HL-60 (cell line): ENCODE measurements around the gene PARP12.

Experiments
- DNase-seq, 2 experiments: peaks; one replicate each; pipeline ENCODE4 v3.0.0-alpha.2; 2010 to 2020; ENCODE audit warnings: low read depth in 1 of 2, low spot score in 1 of 2
- H3K27ac ChIP-seq: fragments of 250-450 bp; sonication (Bioruptor Pico); replicated peaks from 2 replicates; pipeline ENCODE4 v1.5.1; 2020; ENCODE audit warnings: mild to moderate bottlenecking, moderate library complexity
- H3K27me3 ChIP-seq: fragments of 250-450 bp; sonication (Bioruptor Pico); 2 replicates; pipeline ENCODE4 v1.5.1; 2021; ENCODE audit warnings: mild to moderate bottlenecking, moderate library complexity; ENCODE audit not compliant: insufficient read depth, poor library complexity, severe bottlenecking
- H3K4me3 ChIP-seq: replicated peaks from 2 replicates; pipeline ENCODE4 v1.5.1; 2011; ENCODE audit warnings: mild to moderate bottlenecking, control low read depth, low read length; ENCODE audit not compliant: insufficient read depth
- GABPA ChIP-seq: IDR thresholded peaks from 2 replicates; pipeline ENCODE4 v1.6.1; 2012; ENCODE audit warnings: low read depth
- POLR2AphosphoS5 ChIP-seq: IDR thresholded peaks from 2 replicates; pipeline ENCODE4 v1.6.1; 2012; ENCODE audit warnings: low read depth
- SPI1 ChIP-seq: IDR thresholded peaks from 2 replicates; pipeline ENCODE4 v1.6.1; 2012; ENCODE audit warnings: low read depth, mild to moderate bottlenecking, borderline replicate concordance
- TF ChIP-seq, protein P1 (sequence below): IDR thresholded peaks from one replicate; pipeline ENCODE4 v1.5.1; 2011; ENCODE audit warnings: low read length, control low read depth, inconsistent platforms; ENCODE audit not compliant: insufficient read depth
- TF ChIP-seq, protein P2 (sequence below): IDR thresholded peaks from 2 replicates; pipeline ENCODE4 v1.6.1; 2012; ENCODE audit warnings: low read depth; ENCODE audit not compliant: insufficient replicate concordance

PARP12 gene

GRCh38 chr7:139991269-139991666 is 71.5 kb downstream of the PARP12 start:
- Histone ChIP-seq H3K27ac (no peak overlapping the region), H3K27me3 (no peaks in the 10 kb centered on the region), H3K4me3 (no peak overlapping the region)
- TF ChIP-seq, protein P1, sequence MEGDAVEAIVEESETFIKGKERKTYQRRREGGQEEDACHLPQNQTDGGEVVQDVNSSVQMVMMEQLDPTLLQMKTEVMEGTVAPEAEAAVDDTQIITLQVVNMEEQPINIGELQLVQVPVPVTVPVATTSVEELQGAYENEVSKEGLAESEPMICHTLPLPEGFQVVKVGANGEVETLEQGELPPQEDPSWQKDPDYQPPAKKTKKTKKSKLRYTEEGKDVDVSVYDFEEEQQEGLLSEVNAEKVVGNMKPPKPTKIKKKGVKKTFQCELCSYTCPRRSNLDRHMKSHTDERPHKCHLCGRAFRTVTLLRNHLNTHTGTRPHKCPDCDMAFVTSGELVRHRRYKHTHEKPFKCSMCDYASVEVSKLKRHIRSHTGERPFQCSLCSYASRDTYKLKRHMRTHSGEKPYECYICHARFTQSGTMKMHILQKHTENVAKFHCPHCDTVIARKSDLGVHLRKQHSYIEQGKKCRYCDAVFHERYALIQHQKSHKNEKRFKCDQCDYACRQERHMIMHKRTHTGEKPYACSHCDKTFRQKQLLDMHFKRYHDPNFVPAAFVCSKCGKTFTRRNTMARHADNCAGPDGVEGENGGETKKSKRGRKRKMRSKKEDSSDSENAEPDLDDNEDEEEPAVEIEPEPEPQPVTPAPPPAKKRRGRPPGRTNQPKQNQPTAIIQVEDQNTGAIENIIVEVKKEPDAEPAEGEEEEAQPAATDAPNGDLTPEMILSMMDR: no peak
- TF ChIP-seq, protein P2, sequence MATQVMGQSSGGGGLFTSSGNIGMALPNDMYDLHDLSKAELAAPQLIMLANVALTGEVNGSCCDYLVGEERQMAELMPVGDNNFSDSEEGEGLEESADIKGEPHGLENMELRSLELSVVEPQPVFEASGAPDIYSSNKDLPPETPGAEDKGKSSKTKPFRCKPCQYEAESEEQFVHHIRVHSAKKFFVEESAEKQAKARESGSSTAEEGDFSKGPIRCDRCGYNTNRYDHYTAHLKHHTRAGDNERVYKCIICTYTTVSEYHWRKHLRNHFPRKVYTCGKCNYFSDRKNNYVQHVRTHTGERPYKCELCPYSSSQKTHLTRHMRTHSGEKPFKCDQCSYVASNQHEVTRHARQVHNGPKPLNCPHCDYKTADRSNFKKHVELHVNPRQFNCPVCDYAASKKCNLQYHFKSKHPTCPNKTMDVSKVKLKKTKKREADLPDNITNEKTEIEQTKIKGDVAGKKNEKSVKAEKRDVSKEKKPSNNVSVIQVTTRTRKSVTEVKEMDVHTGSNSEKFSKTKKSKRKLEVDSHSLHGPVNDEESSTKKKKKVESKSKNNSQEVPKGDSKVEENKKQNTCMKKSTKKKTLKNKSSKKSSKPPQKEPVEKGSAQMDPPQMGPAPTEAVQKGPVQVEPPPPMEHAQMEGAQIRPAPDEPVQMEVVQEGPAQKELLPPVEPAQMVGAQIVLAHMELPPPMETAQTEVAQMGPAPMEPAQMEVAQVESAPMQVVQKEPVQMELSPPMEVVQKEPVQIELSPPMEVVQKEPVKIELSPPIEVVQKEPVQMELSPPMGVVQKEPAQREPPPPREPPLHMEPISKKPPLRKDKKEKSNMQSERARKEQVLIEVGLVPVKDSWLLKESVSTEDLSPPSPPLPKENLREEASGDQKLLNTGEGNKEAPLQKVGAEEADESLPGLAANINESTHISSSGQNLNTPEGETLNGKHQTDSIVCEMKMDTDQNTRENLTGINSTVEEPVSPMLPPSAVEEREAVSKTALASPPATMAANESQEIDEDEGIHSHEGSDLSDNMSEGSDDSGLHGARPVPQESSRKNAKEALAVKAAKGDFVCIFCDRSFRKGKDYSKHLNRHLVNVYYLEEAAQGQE: no peak
- TF ChIP-seq POLR2AphosphoS5 (no peak), GABPA (no peak), SPI1 (no peak)
- no peak for DNase-seq

GRCh38 chr7:139990571-139991268 is 72.0 kb downstream of the PARP12 start:
- Histone ChIP-seq H3K4me3 (no peak overlapping the region), H3K27me3 (no peaks in the 10 kb centered on the region), H3K27ac (no peak overlapping the region)
- DNase-seq: no peak
- TF ChIP-seq POLR2AphosphoS5: no peak
- no peak for TF ChIP-seq SPI1
- TF ChIP-seq, protein P1: no peak
- TF ChIP-seq GABPA: no peak
- TF ChIP-seq, protein P2: no peak

GRCh38 chr7:139990142-139990535 is 72.6 kb downstream of the PARP12 start:
- no peak for DNase-seq
- no peak overlapping the region for H3K4me3 ChIP-seq
- no peak overlapping the region for H3K27ac ChIP-seq
- no peaks in the 10 kb centered on the region for H3K27me3 ChIP-seq
- TF ChIP-seq, protein P1: no peak
- no peak for TF ChIP-seq POLR2AphosphoS5
- TF ChIP-seq GABPA: no peak
- TF ChIP-seq SPI1: no peak
- TF ChIP-seq, protein P2: no peak
